GM04504 (cell line): ENCODE results near the gene ZNF500.

ENCODE experiments used
- DNase-seq: peaks from one replicate; pipeline ENCODE4 v3.0.0-alpha.2; 2012; ENCODE audit warnings: low read depth

Gene ZNF500

DNA sequence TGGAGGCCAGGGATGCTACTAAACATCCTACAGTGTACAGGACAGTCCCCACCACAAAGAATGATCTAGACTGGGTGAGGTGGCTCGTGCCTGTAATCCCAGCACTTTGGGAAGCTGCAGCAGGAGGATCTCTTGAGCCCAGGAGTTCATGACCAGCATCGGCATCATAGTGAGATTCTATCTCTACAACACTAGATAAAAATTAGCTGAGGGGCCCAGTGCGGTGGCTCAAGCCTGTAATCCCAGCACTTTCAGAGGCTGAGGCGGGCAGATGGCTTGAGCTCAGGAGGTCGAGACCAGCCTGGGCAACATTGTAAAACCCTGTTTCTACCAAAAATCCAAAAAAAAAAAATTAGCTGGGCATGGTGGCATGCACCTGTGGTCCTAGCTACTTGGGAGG lies 5.4 kb upstream of the ZNF500 start:
- DNase-seq = no peak

DNA sequence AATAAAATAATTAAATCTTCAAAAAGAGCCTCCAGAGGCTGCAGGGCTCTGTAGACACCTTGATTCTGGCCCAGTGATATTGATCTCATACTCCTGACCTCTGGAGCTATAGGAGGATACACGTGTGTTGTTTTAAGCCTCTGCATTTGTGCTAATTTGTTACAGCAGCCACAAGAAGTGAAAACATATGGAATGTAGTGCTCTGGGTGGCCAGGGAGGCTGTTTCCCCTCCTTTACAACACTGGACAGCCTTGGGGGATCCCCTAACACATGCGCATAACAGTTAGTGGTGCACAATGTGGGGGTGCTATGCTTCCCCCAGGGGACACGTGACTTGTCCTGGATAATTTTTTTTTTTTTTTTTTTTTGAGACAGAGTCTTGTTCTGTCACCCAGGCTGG lies 4.7 kb upstream of the ZNF500 start:
- no peak for DNase-seq

- no peak for DNase-seq
Observed at GRCh38 chr16:4769306-4769638, 2.3 kb upstream of the ZNF500 start.

GRCh38 chr16:4768549-4769305 lies 1.8 kb upstream of the ZNF500 start:
- DNase-seq = peak; percentile 91

GRCh38 chr16:4767872-4768548 lies 1.0 kb upstream of the ZNF500 start:
- DNase-seq = no peak

- DNase-seq = no peak
Observed at GRCh38 chr16:4765511-4766474, 1.2 kb downstream of the ZNF500 start.

DNA sequence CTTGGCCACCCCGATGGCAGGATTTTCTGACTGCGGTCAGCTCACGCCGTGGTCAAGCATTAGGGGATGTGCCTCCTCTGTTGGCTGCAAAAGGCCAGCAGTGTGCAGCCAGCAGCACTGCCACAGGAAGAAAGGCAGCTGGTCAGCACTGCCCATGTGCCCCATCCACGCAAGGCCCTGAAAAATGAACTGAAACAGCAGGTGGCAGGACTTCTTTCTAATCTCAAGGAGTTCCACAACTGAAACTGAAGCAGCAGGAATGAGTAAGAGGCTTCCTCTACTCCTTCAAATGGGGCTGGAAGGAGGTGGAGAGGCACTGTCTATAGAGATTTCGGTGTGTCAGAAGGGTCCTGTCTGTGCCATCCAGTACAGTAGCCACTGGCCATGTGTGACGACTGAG lies 3.2 kb downstream of the ZNF500 start:
- DNase-seq = no peak

DNA sequence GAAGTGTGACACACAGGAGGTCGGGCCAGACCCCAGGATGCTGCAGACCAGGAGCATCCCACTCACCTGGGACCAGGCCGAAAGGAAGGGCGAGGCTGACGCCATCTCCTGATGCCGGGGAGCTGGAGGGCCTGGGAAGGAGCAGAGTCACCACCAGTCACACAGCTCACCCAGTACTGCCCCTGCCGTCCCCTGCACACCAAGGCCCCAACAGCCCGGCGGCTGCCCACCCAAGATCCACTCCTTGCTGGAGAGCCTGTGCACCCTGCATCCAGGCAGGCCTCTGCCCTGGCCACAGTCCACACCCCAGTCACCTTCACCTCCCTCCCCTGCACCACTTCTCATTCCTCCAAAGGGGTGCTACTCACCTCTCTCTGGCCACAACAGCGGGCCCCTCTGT lies 4.8 kb downstream of the ZNF500 start:
- DNase-seq = no peak

DNA sequence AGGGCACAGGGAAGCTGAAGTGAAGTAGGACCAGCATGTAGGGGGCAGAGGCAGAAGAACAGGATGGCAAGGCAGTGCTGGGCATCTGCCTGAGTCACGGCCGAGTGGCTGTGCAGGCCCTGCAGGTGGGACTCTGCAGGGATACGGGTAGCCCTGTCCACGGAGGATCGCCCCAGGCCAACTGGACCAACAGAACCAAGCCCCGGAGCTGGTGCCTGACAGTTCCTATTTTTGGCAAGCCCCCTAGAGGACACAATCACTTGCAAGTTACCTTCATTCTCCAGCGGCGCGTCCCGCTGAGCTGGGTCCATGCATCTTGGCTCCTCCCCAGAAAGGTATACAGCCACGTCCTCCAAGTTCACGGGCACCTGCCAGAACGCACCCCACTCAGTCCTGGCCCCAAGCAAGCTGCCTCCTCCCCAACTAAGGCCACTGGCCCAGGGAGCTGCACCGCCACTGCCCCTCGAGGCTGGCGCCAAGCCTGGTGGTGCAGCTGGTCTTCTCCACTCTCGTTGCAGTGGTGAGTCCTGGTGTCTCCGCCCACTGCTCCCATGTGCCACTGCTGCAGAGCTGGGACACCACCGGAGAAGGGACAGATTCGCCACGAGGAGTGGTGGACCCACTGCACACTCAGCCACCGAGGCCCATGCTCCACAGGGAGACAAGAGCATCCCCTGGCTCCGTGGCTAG lies 6.6 kb downstream of the ZNF500 start:
- no peak for DNase-seq

DNA sequence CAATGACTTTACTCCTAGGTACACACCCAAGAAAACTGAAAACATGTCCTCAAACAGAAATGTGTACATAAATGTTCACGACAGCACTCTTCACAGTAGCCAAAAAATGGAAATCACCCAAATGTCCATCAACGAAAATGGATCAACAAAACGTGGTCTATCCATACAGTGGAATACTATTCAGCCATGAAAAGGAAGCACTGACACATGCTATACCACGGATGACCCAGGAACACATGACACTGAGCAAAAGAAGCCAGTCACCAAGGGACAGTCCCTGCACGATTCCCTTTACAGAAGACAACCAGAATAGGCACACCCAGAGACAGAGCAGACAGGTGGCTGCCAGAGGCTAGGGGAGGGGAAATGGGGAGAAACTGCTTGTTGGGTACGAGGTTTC lies 11.3 kb downstream of the ZNF500 start:
- no peak for DNase-seq

- no peak for DNase-seq
Observed at GRCh38 chr16:4754865-4755264, 12.1 kb downstream of the ZNF500 start.

- no peak for DNase-seq
Observed at GRCh38 chr16:4753227-4753626, 13.7 kb downstream of the ZNF500 start.

- no peak for DNase-seq
Observed at GRCh38 chr16:4752351-4753100, 14.4 kb downstream of the ZNF500 start.

- DNase-seq = no peak
Observed at GRCh38 chr16:4750896-4751295, 16.1 kb downstream of the ZNF500 start.

- DNase-seq = no peak
Observed at GRCh38 chr16:4749700-4750257, 17.2 kb downstream of the ZNF500 start.

DNA sequence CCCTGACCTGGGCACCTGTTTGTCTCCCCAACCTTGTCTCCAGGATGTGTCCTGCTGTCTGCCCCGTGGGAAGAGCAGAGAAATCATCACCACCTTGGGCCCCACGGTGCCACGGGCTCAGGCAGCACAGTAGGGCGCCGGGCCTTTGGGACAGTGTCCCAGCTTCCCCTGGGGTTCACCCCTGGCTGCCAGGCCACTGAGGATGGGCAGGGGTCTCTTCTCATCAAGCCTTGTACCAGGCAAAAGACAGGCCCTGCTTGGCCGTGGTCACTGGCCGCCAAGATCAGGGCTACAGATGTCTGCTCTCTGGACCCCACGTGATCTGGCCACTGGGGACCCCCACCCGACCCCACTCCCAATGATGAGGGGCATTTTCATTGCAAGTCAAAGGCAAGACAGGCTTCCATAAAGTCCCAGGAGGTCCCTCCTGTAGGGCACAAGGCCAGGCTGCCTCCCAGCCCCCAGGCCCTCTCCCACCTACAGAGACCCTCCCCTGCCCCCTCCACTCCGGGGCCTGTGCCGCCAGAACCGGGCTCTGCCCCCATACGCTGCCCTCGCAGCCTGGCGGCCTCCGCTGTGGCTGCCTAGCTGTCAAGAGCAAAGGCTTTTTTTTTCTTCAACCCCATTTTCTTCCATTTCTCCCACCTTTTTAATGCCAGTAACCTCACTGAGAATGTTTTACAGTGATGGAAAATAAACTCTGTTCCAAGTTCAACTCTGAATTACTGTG lies 18.1 kb downstream of the ZNF500 start:
- DNase-seq = no peak

DNA sequence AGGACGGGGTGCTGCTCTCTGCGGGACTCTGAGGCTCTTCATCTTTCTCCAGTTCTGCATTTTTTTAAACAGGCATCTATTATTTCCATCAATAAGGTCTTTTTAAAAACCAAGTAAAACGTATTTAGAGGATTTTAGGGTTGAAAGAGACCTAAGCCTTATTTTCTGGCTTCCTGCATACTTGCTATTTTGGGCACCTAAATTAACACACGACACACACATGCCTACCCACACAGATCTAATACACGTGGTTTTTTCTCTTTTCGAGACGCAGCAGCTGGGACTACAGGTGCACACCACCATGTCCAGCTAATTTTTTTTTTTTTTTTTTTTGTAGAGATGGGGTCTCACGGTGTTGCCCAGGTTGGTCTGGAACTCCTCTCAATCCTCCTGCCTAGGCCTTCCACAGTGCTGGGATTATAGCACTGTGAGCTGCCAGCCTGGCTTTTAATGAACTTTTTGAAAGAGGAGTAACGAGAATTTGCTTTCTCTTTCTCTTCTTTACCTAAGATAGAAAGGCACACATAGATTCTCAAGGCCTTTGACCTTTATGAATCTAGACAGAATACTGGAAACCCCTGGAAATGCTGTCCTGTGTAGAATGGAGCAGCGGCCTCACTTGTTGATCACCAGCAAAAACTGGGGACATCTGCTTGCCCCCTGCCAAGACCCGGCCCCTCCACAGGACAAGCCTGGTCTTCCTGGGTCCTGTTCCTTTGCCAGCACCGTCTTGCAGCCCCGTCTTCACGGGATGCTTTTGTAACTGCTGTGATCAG lies 18.9 kb downstream of the ZNF500 start:
- no peak for DNase-seq

DNA sequence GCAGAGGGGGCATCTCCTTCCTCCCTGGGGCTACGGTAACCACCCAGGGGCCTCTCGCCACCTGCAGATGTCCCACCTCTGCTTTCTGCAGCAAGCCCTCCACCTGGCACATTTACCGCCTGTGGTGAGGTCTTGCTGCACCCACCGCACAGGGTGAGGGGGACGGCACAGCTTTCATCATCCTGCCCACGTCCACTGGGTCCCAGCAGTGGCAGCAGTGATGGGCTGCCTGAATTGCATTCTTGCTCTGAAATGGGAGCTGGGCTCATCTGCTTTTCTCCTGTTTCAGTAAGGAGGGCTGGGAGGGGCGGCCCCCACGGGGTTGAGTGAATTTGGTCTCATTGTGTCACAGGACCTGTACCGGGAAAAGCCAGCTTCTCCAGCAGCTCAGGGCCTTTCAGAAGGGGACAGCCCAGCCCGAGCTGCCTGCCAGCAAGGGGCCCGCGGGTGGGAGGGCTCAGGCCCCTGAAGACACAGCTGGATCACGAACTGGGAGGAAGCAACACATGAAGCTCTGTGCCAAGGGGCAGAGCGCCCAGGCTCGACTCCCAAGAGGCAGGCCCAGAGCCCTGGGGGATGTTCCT lies 19.9 kb downstream of the ZNF500 start:
- DNase-seq = no peak

GRCh38 chr16:4746215-4746614 lies 20.7 kb downstream of the ZNF500 start:
- no peak for DNase-seq

DNA sequence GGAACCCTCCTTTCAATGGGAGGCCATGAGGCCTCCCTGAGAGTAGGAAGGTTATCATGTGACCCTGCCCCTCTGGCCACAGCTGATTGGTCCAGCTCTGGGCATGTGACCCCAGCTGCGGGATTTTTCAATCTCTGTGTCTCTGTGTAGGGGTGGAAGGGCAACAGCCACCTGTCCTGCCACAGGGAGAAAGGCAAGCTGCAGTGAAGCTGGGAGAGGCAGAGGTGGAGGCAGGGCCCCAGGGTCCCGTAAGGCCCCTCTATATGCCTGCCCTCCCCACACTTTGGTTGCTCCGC lies 21.7 kb downstream of the ZNF500 start:
- DNase-seq = no peak
